Measurements from ENCODE around the gene ACOT4.
A peak's percentile ranks its signal among the peaks of the same experiment; 100 is the strongest.
"Not testable (repeated sequence)": the region's sequence is repeated elsewhere in the genome, so short reads cannot be mapped to it uniquely, and the experiment has no call there.

The ACOT4 gene

GRCh38 chr14:73630009-73630780 lies 38.5 kb downstream of the ACOT4 start:
- no peak for DNase-seq (ENCODE audit: extremely low read depth in 1 of 2, low read depth in 1 of 2)

GRCh38 chr14:73633116-73634010 lies 41.7 kb downstream of the ACOT4 start:
- DNase-seq (ENCODE audit: extremely low read depth in 1 of 2, low read depth in 1 of 2) = peak; percentile 6 to 30

- DNase-seq (ENCODE audit: extremely low read depth in 1 of 2, low read depth in 1 of 2) = no peak
Measured at GRCh38 chr14:73634011-73634833, 42.5 kb downstream of the ACOT4 start.

- DNase-seq (ENCODE audit: extremely low read depth in 1 of 2, low read depth in 1 of 2) = not testable (repeated sequence)
Measured at GRCh38 chr14:73636355-73636754, 44.7 kb downstream of the ACOT4 start.

GRCh38 chr14:73637830-73638229 lies 46.2 kb downstream of the ACOT4 start:
- DNase-seq (ENCODE audit: extremely low read depth in 1 of 2, low read depth in 1 of 2) = no peak

GRCh38 chr14:73640796-73641365 lies 49.2 kb downstream of the ACOT4 start:
- DNase-seq (ENCODE audit: extremely low read depth in 1 of 2, low read depth in 1 of 2) = no peak

GRCh38 chr14:73644531-73645247 lies 53.0 kb downstream of the ACOT4 start, which contains the start of gene DNAL1:
Gene DNAL1 (plus strand): TSS chr14:73644986. CDS start chr14:73645040, 54 bp downstream.
- peak; percentile 76 to 84 for DNase-seq (ENCODE audit: extremely low read depth in 1 of 2, low read depth in 1 of 2)

- no peak for DNase-seq (ENCODE audit: extremely low read depth in 1 of 2, low read depth in 1 of 2)
Measured at GRCh38 chr14:73645248-73645610, 53.6 kb downstream of the ACOT4 start.
